ENCODE data around the gene RASGRP4. TPM values are rescaled to one million over a fixed set of nuclear protein-coding genes. Genes with fewer than 3 reads are reported as not detected.

The RASGRP4 gene
- total and polyA plus RNA-seq, 2 donors from 2014 or later: 0.80 to 3.6 TPM

GRCh38 chr19:38376576-38376975 is 49.4 kb downstream of the RASGRP4 start:
- Histone ChIP-seq H3K4me3 (ENCODE audit: low read length in 3 of 3) (no peak overlapping the region), H3K36me3 (ENCODE audit: control insufficient read depth in 2 of 3, insufficient read depth in 3 of 3, low read length in 3 of 3) (peaks cover 2 to 17% (median 10%) of the 10 kb centered on the region in 3 donors)
- TF ChIP-seq, protein P1, sequence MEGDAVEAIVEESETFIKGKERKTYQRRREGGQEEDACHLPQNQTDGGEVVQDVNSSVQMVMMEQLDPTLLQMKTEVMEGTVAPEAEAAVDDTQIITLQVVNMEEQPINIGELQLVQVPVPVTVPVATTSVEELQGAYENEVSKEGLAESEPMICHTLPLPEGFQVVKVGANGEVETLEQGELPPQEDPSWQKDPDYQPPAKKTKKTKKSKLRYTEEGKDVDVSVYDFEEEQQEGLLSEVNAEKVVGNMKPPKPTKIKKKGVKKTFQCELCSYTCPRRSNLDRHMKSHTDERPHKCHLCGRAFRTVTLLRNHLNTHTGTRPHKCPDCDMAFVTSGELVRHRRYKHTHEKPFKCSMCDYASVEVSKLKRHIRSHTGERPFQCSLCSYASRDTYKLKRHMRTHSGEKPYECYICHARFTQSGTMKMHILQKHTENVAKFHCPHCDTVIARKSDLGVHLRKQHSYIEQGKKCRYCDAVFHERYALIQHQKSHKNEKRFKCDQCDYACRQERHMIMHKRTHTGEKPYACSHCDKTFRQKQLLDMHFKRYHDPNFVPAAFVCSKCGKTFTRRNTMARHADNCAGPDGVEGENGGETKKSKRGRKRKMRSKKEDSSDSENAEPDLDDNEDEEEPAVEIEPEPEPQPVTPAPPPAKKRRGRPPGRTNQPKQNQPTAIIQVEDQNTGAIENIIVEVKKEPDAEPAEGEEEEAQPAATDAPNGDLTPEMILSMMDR (IDR thresholded peaks at IDR 0.05; ENCODE audit: borderline replicate concordance, extremely low read depth, insufficient read depth): no peak

DNA sequence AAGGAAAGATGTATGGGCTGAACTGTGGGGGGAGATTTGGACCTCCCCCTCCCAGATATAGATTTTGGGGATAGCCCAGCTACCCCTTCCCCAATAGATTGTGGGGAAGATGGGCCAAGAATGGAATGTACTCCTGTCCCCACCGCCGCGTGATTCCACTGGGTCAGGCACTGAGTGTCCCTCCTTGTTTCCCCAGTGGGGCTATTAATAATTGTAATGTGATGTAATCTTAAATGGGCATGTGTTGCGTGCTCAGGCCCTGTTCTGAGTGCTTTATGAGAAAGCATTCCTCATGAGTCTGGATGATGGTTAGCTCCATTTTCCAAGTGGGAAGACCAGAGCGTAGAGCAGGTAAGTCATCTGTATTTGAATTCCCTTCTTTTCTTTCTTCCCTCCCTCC is 50.3 kb downstream of the RASGRP4 start:
- no peak overlapping the region for H3K27ac ChIP-seq (ENCODE audit: low read depth in 2 of 2, low read length in 2 of 2)

More at GRCh38 chr19:38376576-38376975, 49.4 kb downstream of the RASGRP4 start:
- peaks cover 0 to 13% (median 12%) of the 10 kb centered on the region in 3 donors for H3K4me1 ChIP-seq (ENCODE audit: control insufficient read depth in 2 of 3, insufficient read depth in 2 of 3, low read depth in 1 of 3, low read length in 3 of 3)
- no peaks in the 10 kb centered on the region for H3K9me3 ChIP-seq (ENCODE audit: control insufficient read depth in 2 of 3, insufficient read depth in 1 of 3, low read length in 3 of 3)
- DNase-seq (peak in 1 of 5 donors; percentile 49), FAIRE-seq (no peak)
- H3K9ac ChIP-seq (ENCODE audit: low read length in 3 of 3): no peak overlapping the region
- H3K27ac ChIP-seq (ENCODE audit: low read depth in 2 of 2, low read length in 2 of 2): no peak overlapping the region
- H3K27me3 ChIP-seq (ENCODE audit: control insufficient read depth, insufficient read depth, low read length): no peaks in the 10 kb centered on the region
- intact Hi-C loops (cut with DNase I): no loop called here

GRCh38 chr19:38375098-38375493 is 50.9 kb downstream of the RASGRP4 start:
- intact Hi-C loops (cut with DNase I): no loop called here
- H3K4me1 ChIP-seq (ENCODE audit: control insufficient read depth in 2 of 3, insufficient read depth in 2 of 3, low read depth in 1 of 3, low read length in 3 of 3): peaks cover 0 to 13% (median 12%) of the 10 kb centered on the region in 3 donors
- no peaks in the 10 kb centered on the region for H3K27me3 ChIP-seq (ENCODE audit: control insufficient read depth, insufficient read depth, low read length)
- no peaks in the 10 kb centered on the region for H3K9me3 ChIP-seq (ENCODE audit: control insufficient read depth in 2 of 3, insufficient read depth in 1 of 3, low read length in 3 of 3)
- DNase-seq (peak in 1 of 5 donors; percentile 78), FAIRE-seq (no peak)
- H3K27ac ChIP-seq (ENCODE audit: low read depth in 2 of 2, low read length in 2 of 2): peak overlapping the region; percentile 43 to 88
- H3K9ac ChIP-seq (ENCODE audit: low read length in 3 of 3): peak overlapping the region; percentile 78 to 86 (median 81)
- peaks cover 0 to 7% (median 2%) of the 10 kb centered on the region in 3 donors for H3K36me3 ChIP-seq (ENCODE audit: control insufficient read depth in 2 of 3, insufficient read depth in 3 of 3, low read length in 3 of 3)
- peak overlapping the region; percentile 80 to 90 (median 84) for H3K4me3 ChIP-seq (ENCODE audit: low read length in 3 of 3)
- TF ChIP-seq, protein P1 (IDR thresholded peaks at IDR 0.05; ENCODE audit: borderline replicate concordance, extremely low read depth, insufficient read depth): no peak

More for the DNA sequence above, 50.3 kb downstream of the RASGRP4 start:
- Histone ChIP-seq H3K4me3 (ENCODE audit: low read length in 3 of 3) (peak overlapping the region; percentile 80 to 90 (median 84)), H3K9ac (ENCODE audit: low read length in 3 of 3) (peak overlapping the region in 2 of 3 donors; percentile 78 to 81), H3K36me3 (ENCODE audit: control insufficient read depth in 2 of 3, insufficient read depth in 3 of 3, low read length in 3 of 3) (peaks cover 0 to 9% (median 2%) of the 10 kb centered on the region in 3 donors), H3K27me3 (ENCODE audit: control insufficient read depth, insufficient read depth, low read length) (no peaks in the 10 kb centered on the region), H3K9me3 (ENCODE audit: control insufficient read depth in 2 of 3, insufficient read depth in 1 of 3, low read length in 3 of 3) (no peaks in the 10 kb centered on the region), H3K4me1 (ENCODE audit: control insufficient read depth in 2 of 3, insufficient read depth in 2 of 3, low read depth in 1 of 3, low read length in 3 of 3) (peaks cover 0 to 13% (median 12%) of the 10 kb centered on the region in 3 donors)
- intact Hi-C loops (cut with DNase I): no loop called here
- TF ChIP-seq, protein P1 (IDR thresholded peaks at IDR 0.05; ENCODE audit: borderline replicate concordance, extremely low read depth, insufficient read depth): no peak
- FAIRE-seq (no peak), DNase-seq (peak in 1 of 5 donors; percentile 70)

Data from kidney (tissue), 14 donors.